ENCODE results near the gene TSPAN2.

DNA sequence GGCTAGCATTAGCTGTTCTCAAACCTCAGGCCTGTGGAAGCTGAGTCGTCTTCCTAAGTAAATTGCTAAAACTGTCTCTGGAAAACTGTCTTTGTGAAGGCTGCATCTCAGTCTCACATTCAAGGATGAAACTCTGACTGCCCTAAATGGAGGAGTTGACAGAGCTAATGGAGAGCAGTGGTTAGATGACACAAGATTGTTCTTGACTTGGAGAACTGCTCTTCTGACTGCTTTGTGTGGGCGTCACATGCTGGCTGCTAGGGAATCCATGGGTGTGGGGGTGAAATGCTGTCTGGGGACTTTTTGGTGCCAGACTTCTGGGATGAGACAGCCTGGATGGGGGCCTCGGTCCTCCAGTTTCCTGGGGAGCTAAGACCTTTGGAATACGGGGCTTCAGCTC, 24.5 kb upstream of the TSPAN2 start:
- TF ChIP-seq CTCF (IDR thresholded peaks at IDR 0.05; ENCODE audit: low read length) (no peak), EZH2phosphoT487 (IDR thresholded peaks at IDR 0.05; ENCODE audit: low read length) (no peak)
